Rectal smooth muscle tissue (tissue), 1 donor: Measurements from ENCODE around the gene GPHN.

Experiments used
- H3K27ac ChIP-seq: one replicate; pipeline ENCODE4 v1.7.0; 2013; ENCODE audit warnings: low read depth, low read length, inconsistent platforms
- H3K27me3 ChIP-seq: one replicate; pipeline ENCODE4 v1.7.0; 2013; ENCODE audit warnings: low read length; ENCODE audit not compliant: control insufficient read depth, insufficient read depth
- H3K36me3 ChIP-seq: one replicate; pipeline ENCODE4 v1.7.0; 2013; ENCODE audit warnings: low read length; ENCODE audit not compliant: control insufficient read depth, insufficient read depth
- H3K4me1 ChIP-seq: one replicate; pipeline ENCODE4 v1.7.0; 2013; ENCODE audit warnings: low read length; ENCODE audit not compliant: control insufficient read depth, insufficient read depth
- H3K4me3 ChIP-seq: one replicate; pipeline ENCODE4 v1.7.0; 2013; ENCODE audit warnings: low read length
- H3K9ac ChIP-seq: one replicate; pipeline ENCODE4 v1.7.0; 2013; ENCODE audit warnings: low read length

Gene GPHN

DNA sequence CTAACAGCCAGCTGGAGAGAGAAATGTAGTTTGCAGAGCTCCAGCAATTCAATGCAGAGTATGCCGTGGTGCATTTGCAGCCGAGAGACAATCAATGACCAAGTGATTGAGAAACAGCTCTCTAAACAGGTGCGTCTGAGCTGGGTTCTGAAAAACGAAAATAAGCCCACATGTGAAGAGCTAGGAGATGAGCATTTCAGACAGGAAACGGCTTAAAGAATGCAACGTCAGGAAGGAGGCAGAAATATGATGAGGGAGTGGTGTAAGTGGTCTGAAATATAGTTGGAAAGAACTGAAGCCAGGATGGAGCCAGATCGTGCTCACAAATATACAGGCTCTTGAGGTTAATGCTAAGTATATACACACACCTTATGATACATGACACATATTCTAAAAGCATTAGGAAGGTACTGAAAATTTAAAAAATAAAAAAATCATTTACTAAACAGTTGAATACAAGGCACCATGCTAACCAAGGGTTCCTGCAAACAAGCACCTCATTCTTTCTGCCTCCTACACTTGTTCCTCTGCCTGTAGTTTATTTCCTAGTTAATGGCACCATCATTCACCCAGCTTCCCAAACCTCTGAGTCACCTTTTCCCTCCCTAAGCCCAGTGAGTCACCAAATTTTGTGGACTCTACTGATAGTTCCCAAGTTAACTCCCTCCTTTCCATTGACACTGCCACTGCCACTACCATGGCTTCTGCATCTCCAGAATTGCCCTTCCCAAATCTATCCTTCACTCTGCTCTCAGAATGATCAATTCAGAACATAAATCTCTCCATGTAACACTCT, 679.0 kb downstream of the GPHN start:
- H3K9ac ChIP-seq: no peak overlapping the region
- no peaks in the 10 kb centered on the region for H3K27me3 ChIP-seq
- H3K27ac ChIP-seq: no peak overlapping the region
- H3K4me3 ChIP-seq: no peak overlapping the region
- no peaks in the 10 kb centered on the region for H3K36me3 ChIP-seq
- H3K4me1 ChIP-seq: peaks cover 9% of the 10 kb centered on the region

DNA sequence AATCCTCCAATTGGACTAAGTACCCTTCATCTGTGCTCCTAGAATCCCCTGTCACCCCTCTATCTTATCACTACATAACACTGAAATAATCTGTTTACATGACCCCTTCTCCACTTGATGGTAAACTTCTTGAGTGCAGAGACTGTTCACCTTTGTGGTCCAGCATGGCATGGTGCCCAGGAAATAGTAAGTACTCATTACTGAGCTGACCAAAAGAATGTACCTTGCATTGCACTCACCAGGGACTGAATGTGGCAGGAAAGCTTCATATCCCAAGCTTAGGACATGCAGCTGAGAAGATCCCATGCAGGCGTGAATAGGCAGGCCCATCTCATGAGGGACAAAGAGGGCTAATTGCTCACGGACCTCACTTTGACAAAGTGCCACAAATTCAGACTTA, 679.9 kb downstream of the GPHN start:
- H3K36me3 ChIP-seq: no peaks in the 10 kb centered on the region
- peaks cover 9% of the 10 kb centered on the region for H3K4me1 ChIP-seq
- no peak overlapping the region for H3K27ac ChIP-seq
- H3K4me3 ChIP-seq: no peak overlapping the region
- H3K9ac ChIP-seq: no peak overlapping the region
- no peaks in the 10 kb centered on the region for H3K27me3 ChIP-seq

DNA sequence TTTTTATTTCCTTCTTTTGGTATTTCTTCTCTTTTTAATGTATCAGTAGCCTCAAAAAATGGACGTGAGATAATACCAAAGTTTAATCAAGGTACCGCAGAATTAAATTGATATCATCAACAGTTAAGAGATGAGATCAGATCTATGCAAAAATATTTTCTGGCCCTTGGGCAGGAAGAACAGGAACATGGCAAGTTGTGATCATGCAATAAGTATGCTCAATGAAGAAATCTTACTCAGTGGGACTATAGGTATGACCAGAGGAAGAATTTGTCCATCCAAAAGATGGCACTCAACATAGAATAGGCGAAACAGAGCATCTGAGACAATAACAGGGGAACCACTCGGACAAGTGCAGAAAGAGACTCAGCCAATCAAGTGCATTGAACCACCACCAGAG, 680.4 kb downstream of the GPHN start:
- no peak overlapping the region for H3K4me3 ChIP-seq
- H3K36me3 ChIP-seq: no peaks in the 10 kb centered on the region
- H3K27me3 ChIP-seq: no peaks in the 10 kb centered on the region
- no peak overlapping the region for H3K9ac ChIP-seq
- peaks cover 9% of the 10 kb centered on the region for H3K4me1 ChIP-seq
- H3K27ac ChIP-seq: no peak overlapping the region

DNA sequence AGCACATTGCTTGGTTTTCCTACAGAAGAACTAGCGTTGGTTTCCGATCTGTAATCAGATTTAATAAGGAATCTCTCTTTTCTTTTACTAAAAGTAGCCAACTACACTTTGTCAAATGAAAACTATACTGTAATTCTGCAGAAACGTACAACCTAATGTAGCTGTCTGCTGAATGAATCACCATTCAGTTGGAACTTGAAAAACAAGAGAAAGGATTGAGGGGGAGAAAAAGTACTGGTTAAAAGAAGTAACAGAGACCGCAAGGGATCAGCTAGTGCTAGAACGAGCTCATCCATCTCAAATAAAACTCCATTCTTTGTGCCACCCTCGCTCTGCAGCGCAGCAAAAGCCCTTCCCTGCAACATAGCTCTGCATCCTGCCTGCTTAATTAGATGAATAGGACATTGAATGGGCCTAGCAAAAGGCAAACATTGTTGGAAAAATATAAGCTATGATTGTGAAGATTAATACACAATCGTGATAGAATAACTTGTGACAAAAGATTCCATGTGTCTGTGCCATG, 683.9 kb downstream of the GPHN start:
- Histone ChIP-seq H3K4me1 (peaks cover 8% of the 10 kb centered on the region), H3K27me3 (no peaks in the 10 kb centered on the region), H3K9ac (no peak overlapping the region), H3K27ac (no peak overlapping the region), H3K4me3 (no peak overlapping the region), H3K36me3 (no peaks in the 10 kb centered on the region)

DNA sequence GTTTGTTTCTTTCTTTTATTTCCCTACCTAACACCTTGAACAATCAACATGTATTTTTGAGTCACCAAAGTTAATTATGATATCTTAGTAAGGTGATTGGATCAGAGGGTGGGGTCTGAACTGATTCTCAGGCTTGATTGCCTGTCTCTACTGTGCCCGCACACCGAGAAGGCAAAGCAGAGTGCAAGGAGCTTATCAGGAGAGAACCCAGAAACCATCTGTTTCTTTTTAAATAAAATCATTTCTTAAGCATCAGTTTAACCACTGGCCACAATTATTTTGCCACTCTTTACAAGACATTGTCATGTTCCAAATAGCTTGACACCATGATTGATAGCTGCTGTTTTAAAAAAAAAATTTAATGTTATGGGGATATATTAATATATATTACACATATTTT, 684.4 kb downstream of the GPHN start:
- no peak overlapping the region for H3K4me3 ChIP-seq
- H3K27ac ChIP-seq: no peak overlapping the region
- peaks cover 3% of the 10 kb centered on the region for H3K4me1 ChIP-seq
- H3K36me3 ChIP-seq: no peaks in the 10 kb centered on the region
- H3K27me3 ChIP-seq: no peaks in the 10 kb centered on the region
- no peak overlapping the region for H3K9ac ChIP-seq

DNA sequence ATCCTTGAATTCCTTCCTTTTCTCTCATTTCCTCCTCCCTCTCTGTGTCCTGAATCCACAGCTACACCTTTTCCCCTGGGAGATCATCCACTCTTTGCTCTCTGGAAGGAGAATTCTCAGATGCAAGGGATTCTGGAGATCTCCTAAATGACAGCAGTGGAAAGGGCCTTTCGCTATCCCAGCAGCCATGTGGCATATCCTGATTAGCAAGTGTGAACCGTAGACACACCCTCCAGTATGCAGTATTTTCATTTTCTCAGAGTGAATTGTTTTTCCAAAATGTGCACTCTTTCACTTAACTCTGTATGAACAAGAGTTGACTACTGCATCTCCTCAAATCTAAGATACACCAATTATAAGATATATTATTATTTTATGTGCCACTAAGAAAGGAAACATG, 687.3 kb downstream of the GPHN start:
- no peaks in the 10 kb centered on the region for H3K4me1 ChIP-seq
- H3K27me3 ChIP-seq: no peaks in the 10 kb centered on the region
- H3K4me3 ChIP-seq: no peak overlapping the region
- H3K9ac ChIP-seq: no peak overlapping the region
- no peak overlapping the region for H3K27ac ChIP-seq
- no peaks in the 10 kb centered on the region for H3K36me3 ChIP-seq

DNA sequence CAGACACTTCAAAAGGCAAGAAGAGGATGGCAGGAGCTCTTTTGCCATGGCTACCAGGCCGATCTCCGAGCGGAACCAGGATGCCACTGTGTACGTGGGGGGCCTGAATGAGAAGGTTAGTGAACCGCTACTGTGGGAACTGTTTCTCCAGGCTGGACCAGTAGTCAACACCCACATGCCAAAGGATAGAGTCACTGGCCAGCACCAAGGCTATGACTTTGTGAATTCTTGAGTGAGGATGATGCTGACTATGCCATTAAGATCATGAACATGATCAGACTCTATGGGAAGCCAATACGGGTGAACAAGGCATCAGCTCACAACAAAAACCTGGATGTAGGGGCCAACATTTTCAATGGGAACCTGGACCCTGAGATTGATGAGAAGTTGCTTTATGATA, 691.1 kb downstream of the GPHN start:
- H3K27me3 ChIP-seq: no peaks in the 10 kb centered on the region
- no peaks in the 10 kb centered on the region for H3K36me3 ChIP-seq
- H3K27ac ChIP-seq: no peak overlapping the region
- H3K9ac ChIP-seq: no peak overlapping the region
- no peak overlapping the region for H3K4me3 ChIP-seq
- no peaks in the 10 kb centered on the region for H3K4me1 ChIP-seq

DNA sequence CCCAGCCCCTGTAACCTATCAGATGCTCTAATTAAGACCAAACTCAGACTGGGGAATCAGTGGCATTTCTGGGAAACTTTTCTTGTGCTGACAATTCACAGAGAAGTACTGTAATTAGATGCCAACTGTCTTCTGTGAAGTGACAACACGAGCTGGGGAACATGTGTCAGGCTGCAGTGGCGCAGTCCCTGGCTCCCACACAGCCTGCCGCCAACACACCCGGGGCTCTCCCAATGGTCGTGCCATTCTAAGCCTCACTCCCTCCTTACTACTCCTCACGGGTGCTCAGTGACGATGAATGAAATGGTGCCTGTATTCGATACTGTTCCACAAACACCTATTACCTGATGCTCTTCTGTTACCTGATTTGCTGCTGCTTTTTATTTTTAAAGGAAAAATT, 699.9 kb downstream of the GPHN start:
- Histone ChIP-seq H3K27ac (no peak overlapping the region), H3K27me3 (no peaks in the 10 kb centered on the region), H3K9ac (no peak overlapping the region), H3K4me1 (no peaks in the 10 kb centered on the region), H3K36me3 (no peaks in the 10 kb centered on the region), H3K4me3 (no peak overlapping the region)

DNA sequence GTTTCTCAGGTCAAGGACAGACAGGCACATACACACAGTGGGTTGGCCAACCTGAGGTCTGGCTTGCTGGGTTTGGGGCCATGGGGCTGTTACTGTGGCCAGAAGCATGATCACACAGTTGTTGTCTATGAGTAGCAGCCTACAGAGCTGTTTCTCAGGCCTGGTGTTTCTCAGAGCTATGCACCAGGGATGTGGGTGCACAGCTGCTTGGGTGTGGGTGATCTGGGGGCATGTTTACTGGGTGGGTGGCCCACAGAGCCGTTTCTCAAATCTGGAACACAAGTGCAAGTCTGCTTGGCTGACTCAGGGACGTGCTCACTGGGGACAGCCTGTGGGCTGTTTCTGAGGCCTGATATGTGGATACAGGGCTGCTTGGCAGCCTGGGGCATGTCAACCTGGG, 710.2 kb downstream of the GPHN start:
- Histone ChIP-seq H3K27ac (no peak overlapping the region), H3K4me3 (no peak overlapping the region), H3K9ac (no peak overlapping the region), H3K36me3 (no peaks in the 10 kb centered on the region), H3K4me1 (no peaks in the 10 kb centered on the region), H3K27me3 (no peaks in the 10 kb centered on the region)

DNA sequence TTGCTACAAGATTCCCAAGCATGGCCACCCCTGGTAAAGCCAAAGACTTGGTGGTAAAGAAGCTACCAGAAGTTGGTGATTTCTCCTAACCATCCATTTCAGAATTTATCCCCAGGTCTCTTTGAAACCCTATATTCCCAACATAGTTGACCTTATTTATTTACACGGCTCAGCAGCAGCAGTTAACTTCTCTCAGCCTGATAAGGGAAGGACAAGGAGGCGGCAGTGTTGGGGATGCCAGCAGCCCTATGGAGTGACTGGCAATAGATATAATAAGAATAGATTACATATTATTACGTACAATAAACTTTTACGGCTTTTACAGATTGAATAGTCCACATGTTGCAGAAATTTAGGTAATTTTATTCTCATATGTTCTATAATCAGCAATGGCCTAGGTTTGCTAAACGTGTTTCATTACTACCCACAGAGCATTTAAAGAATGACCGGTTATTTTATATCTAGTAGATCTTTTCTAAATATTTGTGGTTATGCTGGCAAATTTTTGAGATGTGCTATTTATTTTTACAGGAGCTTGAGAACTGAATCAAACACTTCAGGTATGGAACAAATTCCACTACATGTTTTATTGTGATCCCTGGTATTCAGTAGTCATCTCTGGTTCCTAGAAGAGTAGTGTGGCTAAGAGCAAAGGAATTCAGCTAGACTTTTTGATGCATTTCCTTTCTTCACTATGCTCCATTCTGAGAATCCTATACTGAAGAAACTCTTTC, 713.5 kb downstream of the GPHN start:
- Histone ChIP-seq H3K27ac (no peak overlapping the region), H3K4me3 (no peak overlapping the region), H3K27me3 (no peaks in the 10 kb centered on the region), H3K9ac (no peak overlapping the region), H3K36me3 (no peaks in the 10 kb centered on the region), H3K4me1 (no peaks in the 10 kb centered on the region)

DNA sequence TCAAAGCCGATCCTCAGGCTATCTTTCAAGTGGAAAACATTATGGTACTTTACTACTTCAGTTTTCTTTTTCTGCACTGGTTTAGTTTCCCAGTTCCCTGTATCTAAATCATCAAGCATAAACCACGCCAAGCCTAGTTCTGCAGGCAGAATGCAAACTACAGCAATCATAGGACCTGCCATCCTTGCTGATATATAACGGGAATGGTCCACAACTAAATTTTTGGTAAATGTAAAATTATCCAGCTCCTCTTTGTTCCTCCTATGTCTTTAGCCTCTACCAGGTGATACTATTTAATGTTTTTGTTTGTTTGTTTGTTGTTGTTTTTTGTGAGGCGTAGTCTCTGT, 714.0 kb downstream of the GPHN start:
- Histone ChIP-seq H3K36me3 (no peaks in the 10 kb centered on the region), H3K9ac (no peak overlapping the region), H3K4me1 (no peaks in the 10 kb centered on the region), H3K27me3 (no peaks in the 10 kb centered on the region), H3K4me3 (no peak overlapping the region), H3K27ac (no peak overlapping the region)

DNA sequence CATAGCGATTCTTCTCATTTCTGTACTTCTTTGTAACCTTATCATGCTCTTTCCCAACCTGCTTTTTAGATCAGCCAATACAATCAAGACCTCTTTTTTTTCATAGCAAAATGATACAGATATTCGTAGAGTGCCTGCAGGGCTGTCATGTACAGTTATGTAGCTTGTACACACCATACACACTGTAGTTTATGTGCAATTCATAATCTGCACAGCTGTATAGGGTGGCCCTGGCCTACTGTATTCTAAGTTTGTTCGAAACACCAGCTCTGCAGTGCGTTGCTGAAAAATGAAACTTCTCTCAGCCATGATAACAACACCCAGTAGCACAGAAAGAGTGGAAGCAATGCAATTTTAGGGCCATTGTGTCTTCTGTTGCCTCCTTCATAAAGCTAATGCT, 717.6 kb downstream of the GPHN start:
- no peaks in the 10 kb centered on the region for H3K36me3 ChIP-seq
- H3K27ac ChIP-seq: no peak overlapping the region
- H3K9ac ChIP-seq: no peak overlapping the region
- no peaks in the 10 kb centered on the region for H3K27me3 ChIP-seq
- H3K4me1 ChIP-seq: no peaks in the 10 kb centered on the region
- no peak overlapping the region for H3K4me3 ChIP-seq
